HFFc6 (cell line): Measurements from ENCODE around the gene RGS16. TPM values are rescaled to one million over a fixed set of nuclear protein-coding genes. Genes with fewer than 3 reads are reported as not detected.

ENCODE experiments used
- DNase-seq: peaks from one replicate; pipeline ENCODE4 v3.0.0-alpha.2; 2018
- H3K27ac Mint-ChIP-seq: 2 replicates; pipeline ENCODE4 v1.8.0; 2020; ENCODE audit warnings: mild to moderate bottlenecking, mixed read lengths
- H3K27me3 Mint-ChIP-seq: 2 replicates; pipeline ENCODE4 v1.8.0; 2021; ENCODE audit warnings: mild to moderate bottlenecking, moderate library complexity, mixed read lengths; ENCODE audit not compliant: insufficient read depth
- H3K36me3 Mint-ChIP-seq: 2 replicates; pipeline ENCODE4 v1.8.0; 2021; ENCODE audit warnings: low read depth, mixed read lengths
- H3K4me1 Mint-ChIP-seq: 2 replicates; pipeline ENCODE4 v1.8.0; 2020; ENCODE audit warnings: low read depth, mixed read lengths
- H3K4me3 Mint-ChIP-seq: 2 replicates; pipeline ENCODE4 v1.8.0; 2020; ENCODE audit warnings: mild to moderate bottlenecking, moderate library complexity, mixed read lengths
- H3K9me3 Mint-ChIP-seq: 2 replicates; pipeline ENCODE4 v1.8.0; 2020; ENCODE audit warnings: mild to moderate bottlenecking, mixed read lengths
- CTCF ChIP-seq: fragments of 200-600 bp; sonication (generic); IDR thresholded peaks from 2 replicates; pipeline ENCODE4 v1.5.0; 2021; ENCODE audit warnings: antibody characterized with exemption, mild to moderate bottlenecking
- total RNA-seq, 6 experiments: library from RNA; stranded (reverse); fragmentation: NEBNext Ultra II Directional; extraction: Animal tissue kit (Norgen Biotek cat#: 25700); gene quantifications; 2 replicates in 1 of 6; 3 replicates in 5 of 6; pipeline ENCODE4 v1.2.3, GENCODE V29; 2021

The RGS16 gene
- total RNA-seq, 6 experiments from 2014 or later, result 0.31 to 0.59 (median 0.39) TPM

GRCh38 chr1:182608236-182608635 is 4.0 kb upstream of the RGS16 start:
- no peak for TF ChIP-seq CTCF
- H3K4me1 Mint-ChIP-seq, result peaks cover 47% of the 10 kb centered on the region
- H3K36me3 Mint-ChIP-seq, result no peaks in the 10 kb centered on the region

GRCh38 chr1:182607566-182607965 is 3.4 kb upstream of the RGS16 start:
- Mint-ChIP-seq H3K4me3 (no peak overlapping the region), H3K36me3 (no peaks in the 10 kb centered on the region), H3K27me3 (no peaks in the 10 kb centered on the region; the same call in none of the 2 replicates)

More at GRCh38 chr1:182608236-182608635, 4.0 kb upstream of the RGS16 start:
- DNase-seq, result no peak
- no peak overlapping the region for H3K27ac Mint-ChIP-seq
- H3K4me3 Mint-ChIP-seq, result no peak overlapping the region
- no peaks in the 10 kb centered on the region for H3K9me3 Mint-ChIP-seq
- no peaks in the 10 kb centered on the region; the same call in none of the 2 replicates for H3K27me3 Mint-ChIP-seq

GRCh38 chr1:182603646-182604174 is 479 bp downstream of the RGS16 start:
- no peak for DNase-seq
- peaks cover 41% of the 10 kb centered on the region for H3K4me1 Mint-ChIP-seq
- peak overlapping the region; percentile 84 for H3K4me3 Mint-ChIP-seq
- no peaks in the 10 kb centered on the region; the same call in none of the 2 replicates for H3K27me3 Mint-ChIP-seq
- no peak overlapping the region for H3K27ac Mint-ChIP-seq
- no peaks in the 10 kb centered on the region for H3K36me3 Mint-ChIP-seq
- no peaks in the 10 kb centered on the region for H3K9me3 Mint-ChIP-seq
- TF ChIP-seq CTCF, result no peak

More at GRCh38 chr1:182607566-182607965, 3.4 kb upstream of the RGS16 start:
- no peak for DNase-seq
- no peaks in the 10 kb centered on the region for H3K9me3 Mint-ChIP-seq
- peaks cover 46% of the 10 kb centered on the region for H3K4me1 Mint-ChIP-seq
- TF ChIP-seq CTCF, result no peak
- no peak overlapping the region for H3K27ac Mint-ChIP-seq

- TF ChIP-seq CTCF, result no peak
- H3K9me3 Mint-ChIP-seq, result no peaks in the 10 kb centered on the region
- H3K27ac Mint-ChIP-seq, result no peak overlapping the region
- H3K4me3 Mint-ChIP-seq, result peak overlapping the region; percentile 84
- peaks cover 35% of the 10 kb centered on the region for H3K4me1 Mint-ChIP-seq
- DNase-seq, result no peak
- H3K36me3 Mint-ChIP-seq, result no peaks in the 10 kb centered on the region
- H3K27me3 Mint-ChIP-seq, result no peaks in the 10 kb centered on the region; the same call in none of the 2 replicates
Observed at GRCh38 chr1:182602935-182603645, 1.1 kb downstream of the RGS16 start.

GRCh38 chr1:182601913-182602312 is 2.3 kb downstream of the RGS16 start:
- Mint-ChIP-seq H3K4me1 (peaks cover 23% of the 10 kb centered on the region), H3K27me3 (no peaks in the 10 kb centered on the region; the same call in none of the 2 replicates), H3K4me3 (no peak overlapping the region), H3K27ac (no peak overlapping the region), H3K9me3 (no peaks in the 10 kb centered on the region), H3K36me3 (no peaks in the 10 kb centered on the region)
- TF ChIP-seq CTCF, result no peak
- no peak for DNase-seq
